CD4-positive, alpha-beta T cell treated with Interleukin-10 for 1 hour (primary cell): ENCODE measurements around the gene DENND2A.

Experiments
- DNase-seq: peaks from one replicate; pipeline ENCODE4 v3.0.0-alpha.2; 2020

Gene DENND2A

DNA sequence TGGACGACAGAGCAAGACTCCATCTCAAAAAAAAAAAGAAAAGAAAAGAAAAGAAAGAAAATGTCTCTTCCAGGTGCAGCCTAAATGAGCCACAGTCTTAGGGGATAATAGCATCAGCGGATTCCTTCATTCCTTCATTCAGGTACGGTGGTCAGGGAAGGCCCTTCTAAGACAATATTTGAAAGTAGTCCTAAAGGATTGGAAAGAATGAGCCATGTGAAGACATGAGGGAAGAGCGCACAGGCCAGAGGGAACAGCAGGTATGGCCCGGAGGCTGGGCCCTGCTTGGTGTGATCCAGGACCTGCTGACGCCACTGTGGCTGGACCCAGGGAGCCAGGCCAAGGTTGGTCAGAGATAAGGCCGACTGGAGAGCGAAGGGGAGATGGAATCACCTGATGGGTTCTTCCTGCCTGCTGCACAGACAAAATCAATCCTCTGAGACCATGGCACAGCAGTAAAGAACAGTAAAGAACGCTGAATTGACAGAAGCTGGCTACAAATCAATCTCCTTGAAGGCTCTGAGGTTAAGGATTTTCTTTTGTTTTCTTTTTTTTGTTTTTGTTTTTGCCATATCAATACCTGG, 145.0 kb downstream of the DENND2A start:
- no peak for DNase-seq

- DNase-seq: no peak
Observed at GRCh38 chr7:140494867-140495266, 145.7 kb downstream of the DENND2A start.

GRCh38 chr7:140489026-140489359, 151.6 kb downstream of the DENND2A start:
- DNase-seq: no peak

DNA sequence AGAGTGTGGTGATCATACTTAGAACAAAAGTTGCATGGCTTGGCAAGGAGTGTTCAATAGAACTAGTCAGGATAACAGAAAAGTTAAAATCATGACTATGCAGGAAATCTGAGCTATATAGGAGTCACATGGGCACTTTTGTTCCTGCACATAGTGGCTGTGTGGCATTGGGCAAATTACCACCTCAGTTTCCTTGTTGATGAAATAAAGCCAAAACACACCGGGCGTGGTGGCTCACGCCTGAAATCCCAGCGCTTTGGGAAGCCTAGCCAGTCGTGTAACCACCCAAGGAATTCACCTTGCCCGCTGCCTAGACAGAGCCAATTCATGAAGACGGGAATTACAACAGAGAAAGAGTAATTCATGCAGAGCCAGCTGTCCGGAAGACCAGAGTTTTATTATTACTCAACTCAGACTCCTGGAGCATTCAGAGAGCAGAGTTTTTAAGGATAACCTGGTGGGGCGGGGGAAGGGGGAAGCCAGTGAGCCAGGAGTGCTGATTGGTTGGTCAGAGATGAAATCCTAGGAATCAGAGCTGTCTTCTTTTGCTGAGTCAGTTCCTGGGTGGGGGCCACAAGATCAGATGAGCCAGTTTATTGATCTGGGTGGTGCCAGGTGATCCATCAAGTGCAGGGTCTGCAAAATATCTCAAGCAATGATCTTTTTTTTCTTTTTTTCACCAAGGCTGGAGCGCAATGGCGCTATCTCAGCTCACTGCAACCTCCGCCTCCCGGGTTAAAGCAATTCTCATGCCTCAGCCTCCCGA, 154.9 kb downstream of the DENND2A start:
- no peak for DNase-seq

- DNase-seq: no peak
Observed at GRCh38 chr7:140484951-140485499, 155.6 kb downstream of the DENND2A start.

DNA sequence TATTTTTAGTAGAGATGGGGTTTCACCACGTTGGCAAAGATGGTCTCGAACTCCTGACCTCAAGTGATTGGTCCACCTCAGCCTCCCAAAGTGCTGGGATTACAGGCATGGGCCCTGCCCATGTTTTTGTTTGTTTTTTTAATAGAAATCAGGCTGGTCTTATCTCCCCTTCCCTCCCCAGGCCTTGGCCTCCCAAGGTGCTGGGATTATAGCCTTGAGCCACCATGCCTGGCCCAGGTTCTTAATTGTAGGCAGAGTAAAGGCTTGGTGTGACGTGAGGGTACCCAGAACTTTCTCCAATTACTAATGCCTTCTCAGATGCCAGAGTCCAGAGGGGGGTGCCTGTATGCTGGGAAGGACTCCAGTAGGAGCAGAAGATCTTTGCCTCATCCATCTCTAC, 156.1 kb downstream of the DENND2A start:
- DNase-seq: no peak

GRCh38 chr7:140479739-140480084, 160.9 kb downstream of the DENND2A start:
- DNase-seq: no peak

DNA sequence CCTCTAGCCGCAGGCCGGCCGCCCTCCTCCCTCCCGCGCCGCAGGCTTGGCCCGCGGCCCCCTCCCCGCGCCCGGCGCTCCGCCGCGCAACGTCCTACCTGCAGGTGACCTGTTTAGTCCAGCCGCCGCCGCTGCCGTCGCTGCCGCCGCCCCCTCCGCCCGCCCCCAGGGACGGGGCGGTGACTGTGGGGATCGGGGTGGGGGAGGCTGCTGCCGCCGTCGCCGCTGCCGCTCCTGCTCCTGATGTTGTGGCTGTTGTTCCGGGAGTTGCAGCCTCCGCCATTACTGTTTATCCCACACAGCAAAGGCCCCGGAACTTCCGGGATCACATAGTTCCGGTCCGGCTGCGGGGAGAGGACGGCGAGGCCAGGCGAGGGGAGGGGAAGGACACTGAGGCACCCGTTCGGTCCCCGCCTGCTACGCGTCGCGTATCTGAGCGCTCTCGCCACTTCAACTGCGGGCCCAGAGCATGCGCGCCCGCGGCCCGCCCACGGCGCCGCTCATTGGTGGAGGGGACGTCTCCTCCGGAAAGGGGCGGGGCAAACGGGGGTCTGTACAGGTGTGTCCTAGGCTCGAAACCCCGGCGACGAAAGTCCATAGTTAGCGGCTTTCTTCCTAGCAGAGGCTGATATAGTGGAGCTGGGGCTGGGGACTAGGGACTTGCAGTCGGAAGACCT, 161.4 kb downstream of the DENND2A start, which contains the start of gene MKRN1:
Gene MKRN1, minus strand, starts transcription at position 444 of the 677 bp plus-strand sequence. Its CDS starts 161 bp downstream, at position 283.
- DNase-seq: peak; percentile 94

DNA sequence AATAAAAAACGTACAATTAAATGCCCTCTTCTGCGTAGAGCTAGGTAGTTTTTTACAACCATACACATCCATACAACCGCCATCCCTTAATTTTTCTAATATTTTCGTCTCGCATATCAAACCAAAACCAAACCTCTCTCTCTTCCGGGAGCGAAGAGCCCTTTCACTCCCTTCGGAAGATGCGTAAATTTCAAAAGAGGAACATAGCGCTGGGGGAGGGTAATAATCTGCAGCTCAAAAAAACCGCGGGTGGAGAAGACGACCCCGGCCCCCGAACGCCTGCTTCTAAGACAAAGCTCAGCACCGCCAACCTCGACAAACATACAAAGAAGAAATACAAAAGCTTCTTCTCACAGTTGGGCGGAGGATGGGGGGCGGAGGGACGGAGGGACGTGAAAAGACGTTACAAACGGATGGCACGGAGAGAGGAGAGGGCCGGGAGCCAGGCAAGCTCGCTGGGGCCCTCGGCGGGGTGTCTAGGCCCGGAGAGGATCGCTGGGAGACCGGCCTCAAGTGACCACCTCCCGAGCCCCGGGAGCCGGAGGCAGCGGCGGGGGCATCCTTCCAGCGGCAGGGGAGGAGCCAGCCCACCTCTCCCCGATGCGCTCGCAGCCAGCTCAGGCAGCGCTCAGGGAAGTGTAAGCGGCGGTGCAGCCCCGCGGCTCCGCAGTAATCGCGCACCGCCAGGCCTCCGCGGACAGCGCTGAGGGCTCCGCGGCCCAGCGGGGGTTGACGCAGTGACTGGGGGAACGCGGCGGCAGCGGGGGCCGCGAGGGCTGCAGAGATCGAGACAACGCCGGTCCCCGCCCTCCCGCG, 162.2 kb downstream of the DENND2A start:
- peak; percentile 45 for DNase-seq

DNA sequence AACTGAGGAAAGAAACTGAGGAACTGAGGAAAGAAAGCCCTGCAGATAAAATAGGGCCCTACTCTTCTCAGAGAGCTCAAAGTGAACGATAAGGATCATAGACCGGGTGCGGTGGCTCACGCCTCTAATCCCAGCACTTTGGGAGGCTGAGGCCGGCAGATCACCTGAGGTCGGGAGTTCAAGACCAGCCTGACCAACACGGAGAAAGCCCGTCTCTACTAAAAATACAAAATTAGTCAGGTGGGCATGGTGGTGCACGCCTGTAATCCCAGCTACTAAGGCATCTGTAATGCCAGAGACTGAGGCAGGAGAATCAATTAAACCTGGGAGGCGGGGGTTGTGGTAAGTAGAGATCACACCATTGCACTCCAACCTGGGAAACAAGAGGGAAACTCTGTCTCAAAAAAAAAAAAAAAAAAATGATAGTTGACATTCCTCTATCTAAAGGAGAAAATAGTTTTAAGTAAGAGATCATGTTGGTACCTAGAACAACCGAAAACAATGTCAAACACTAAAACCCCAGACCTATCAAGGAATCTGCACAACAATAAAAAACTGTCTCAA, 163.8 kb downstream of the DENND2A start:
- no peak for DNase-seq

- peak; percentile 73 for DNase-seq
Observed at GRCh38 chr7:140475747-140476333, 164.8 kb downstream of the DENND2A start.
